Measurements from ENCODE around the gene YWHAH. TPM values are rescaled to one million over a fixed set of nuclear protein-coding genes. Genes with fewer than 3 reads are reported as not detected.

Gene YWHAH
- total RNA-seq, 1 donor from 2014 or later: 139 TPM

DNA sequence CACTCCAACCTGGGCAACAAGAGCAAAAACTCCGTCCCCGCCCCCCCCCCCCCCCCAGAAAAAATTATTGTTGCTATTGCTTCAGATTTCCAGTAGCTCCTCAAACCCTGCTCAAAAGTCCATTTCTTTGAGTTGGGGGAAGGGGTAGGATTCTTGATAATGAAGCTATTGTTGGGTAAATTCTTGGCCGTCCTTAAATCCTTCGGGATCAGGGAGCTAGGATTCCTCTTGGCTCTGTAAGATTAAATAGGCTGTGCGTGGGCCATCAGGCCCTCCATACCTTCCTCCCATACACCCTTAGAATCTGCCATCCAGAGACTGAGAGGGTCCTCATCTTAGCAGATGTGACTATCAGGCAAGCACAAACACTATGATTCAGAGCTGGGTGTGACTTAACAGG, 16.4 kb downstream of the YWHAH start:
- intact Hi-C loops (cut with DNase I): no loop called here

DNA sequence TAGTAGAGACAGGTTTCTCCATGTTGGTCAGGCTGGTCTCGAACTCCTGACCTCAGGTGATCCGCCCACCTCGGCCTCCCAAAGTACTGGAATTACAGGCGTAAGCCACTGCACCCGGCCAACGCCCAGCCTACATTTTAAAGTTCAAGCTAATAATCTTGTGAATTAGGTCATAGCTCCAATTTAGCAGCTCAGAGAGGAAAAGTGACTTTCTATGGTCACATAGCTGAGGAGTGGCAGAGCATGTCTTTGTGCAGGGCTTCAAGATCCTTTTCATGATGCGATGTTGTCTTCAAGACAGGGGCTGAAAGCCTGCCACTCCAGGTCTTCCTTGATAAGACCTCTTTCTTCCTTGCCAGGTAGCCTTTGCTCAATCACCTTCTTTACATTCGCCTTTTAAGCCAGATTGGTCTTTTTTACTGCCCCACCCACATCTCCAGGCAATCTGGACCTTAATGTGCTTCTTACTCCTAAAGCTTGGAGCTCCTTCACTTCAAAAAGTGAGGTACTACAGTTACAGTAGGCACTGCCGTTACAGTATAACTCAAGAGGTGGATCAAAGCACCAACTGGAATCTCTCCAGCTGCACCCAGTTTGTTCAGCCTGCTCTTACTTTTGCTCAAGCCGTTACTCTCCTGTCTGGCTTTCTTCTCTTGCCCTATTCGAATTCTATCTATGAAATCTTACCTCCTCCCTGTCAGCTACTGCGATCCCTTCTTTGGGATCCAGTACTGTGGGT, 18.2 kb downstream of the YWHAH start:
- intact Hi-C loops (cut with DNase I): no loop called here
- Histone ChIP-seq H3K36me3 (peaks cover 8 to 12% of the 10 kb centered on the region in 2 donors), H3K27ac (no peak overlapping the region), H3K9me3 (no peaks in the 10 kb centered on the region), H3K27me3 (no peaks in the 10 kb centered on the region), H3K4me1 (no peaks in the 10 kb centered on the region), H3K4me3 (no peak overlapping the region)
- TF ChIP-seq, protein P1, sequence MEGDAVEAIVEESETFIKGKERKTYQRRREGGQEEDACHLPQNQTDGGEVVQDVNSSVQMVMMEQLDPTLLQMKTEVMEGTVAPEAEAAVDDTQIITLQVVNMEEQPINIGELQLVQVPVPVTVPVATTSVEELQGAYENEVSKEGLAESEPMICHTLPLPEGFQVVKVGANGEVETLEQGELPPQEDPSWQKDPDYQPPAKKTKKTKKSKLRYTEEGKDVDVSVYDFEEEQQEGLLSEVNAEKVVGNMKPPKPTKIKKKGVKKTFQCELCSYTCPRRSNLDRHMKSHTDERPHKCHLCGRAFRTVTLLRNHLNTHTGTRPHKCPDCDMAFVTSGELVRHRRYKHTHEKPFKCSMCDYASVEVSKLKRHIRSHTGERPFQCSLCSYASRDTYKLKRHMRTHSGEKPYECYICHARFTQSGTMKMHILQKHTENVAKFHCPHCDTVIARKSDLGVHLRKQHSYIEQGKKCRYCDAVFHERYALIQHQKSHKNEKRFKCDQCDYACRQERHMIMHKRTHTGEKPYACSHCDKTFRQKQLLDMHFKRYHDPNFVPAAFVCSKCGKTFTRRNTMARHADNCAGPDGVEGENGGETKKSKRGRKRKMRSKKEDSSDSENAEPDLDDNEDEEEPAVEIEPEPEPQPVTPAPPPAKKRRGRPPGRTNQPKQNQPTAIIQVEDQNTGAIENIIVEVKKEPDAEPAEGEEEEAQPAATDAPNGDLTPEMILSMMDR (IDR thresholded peaks at IDR 0.05): no peak
- DNase-seq (ENCODE audit: low spot score in 2 of 2): no peak

More for the DNA sequence above, 16.4 kb downstream of the YWHAH start:
- Histone ChIP-seq H3K36me3 (peaks cover 21 to 30% of the 10 kb centered on the region in 2 donors), H3K27me3 (no peaks in the 10 kb centered on the region), H3K4me3 (no peak overlapping the region), H3K4me1 (no peaks in the 10 kb centered on the region), H3K27ac (no peak overlapping the region), H3K9me3 (no peaks in the 10 kb centered on the region)
- DNase-seq (ENCODE audit: low spot score in 2 of 2): no peak
- TF ChIP-seq, protein P1 (IDR thresholded peaks at IDR 0.05): no peak

DNA sequence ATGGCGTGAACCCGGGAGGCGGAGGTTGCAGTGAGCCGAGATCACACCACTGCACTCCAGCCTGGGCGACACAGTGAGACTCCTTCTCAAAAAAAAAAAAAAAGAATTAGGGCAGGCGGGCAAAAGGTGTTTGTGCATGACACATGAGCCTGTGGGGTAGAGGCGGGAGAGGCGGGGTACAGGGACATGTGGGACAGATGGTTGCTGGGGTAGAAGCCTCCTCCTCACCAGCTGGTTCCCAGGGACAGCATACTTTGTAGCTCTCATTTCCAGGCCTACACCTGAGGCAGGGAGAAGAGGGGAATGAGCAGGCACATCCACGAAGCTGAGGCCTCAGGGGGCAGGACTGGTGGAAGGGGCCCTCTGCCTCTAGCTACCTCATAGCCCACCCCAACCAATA, 23.7 kb downstream of the YWHAH start:
- Histone ChIP-seq H3K9me3 (no peaks in the 10 kb centered on the region), H3K27me3 (no peaks in the 10 kb centered on the region), H3K4me1 (peaks cover 4 to 9% of the 10 kb centered on the region in 2 donors), H3K4me3 (no peak overlapping the region), H3K36me3 (no peaks in the 10 kb centered on the region), H3K27ac (no peak overlapping the region)
- intact Hi-C loops (cut with DNase I): no loop called here
- TF ChIP-seq, protein P1 (IDR thresholded peaks at IDR 0.05): no peak
- DNase-seq (ENCODE audit: low spot score in 2 of 2): no peak

DNA sequence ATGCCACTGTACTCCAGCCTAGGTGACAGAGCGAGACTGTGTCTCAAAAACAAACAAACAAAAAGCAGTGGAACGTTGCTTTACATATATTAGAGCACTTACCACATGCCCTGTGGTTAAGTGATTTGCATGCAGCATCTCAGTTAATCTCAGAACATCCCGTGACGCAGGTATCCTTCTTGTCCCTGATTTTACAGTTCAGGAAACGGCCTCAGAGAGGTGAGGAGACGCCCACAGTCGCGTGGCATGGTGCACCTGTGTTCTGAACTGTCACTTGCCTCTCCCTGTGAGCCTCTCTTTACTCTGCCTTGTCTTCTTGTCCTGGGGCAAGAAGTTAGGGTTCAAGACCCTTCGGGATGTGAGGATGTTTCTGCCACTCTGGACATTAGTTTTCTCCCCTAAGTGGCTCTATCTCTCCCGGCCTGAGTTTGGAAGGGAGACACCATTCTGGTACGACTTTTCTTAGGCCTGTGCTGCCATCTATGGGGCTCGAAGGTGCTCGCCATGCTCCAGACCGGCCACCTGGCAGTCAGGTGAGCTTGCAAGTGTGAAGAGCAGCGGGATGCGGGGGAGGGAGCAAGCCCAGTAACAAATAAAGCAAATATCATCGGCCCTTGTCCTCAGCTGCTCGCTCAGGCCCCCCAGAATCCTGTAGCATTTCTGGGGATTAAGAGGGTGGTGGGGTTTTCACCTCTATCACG, 25.6 kb downstream of the YWHAH start:
- Histone ChIP-seq H3K9me3 (no peaks in the 10 kb centered on the region), H3K27ac (no peak overlapping the region), H3K27me3 (no peaks in the 10 kb centered on the region), H3K36me3 (no peaks in the 10 kb centered on the region), H3K4me1 (peaks cover 4 to 9% of the 10 kb centered on the region in 2 donors), H3K4me3 (peak overlapping the region; percentile 51 to 57)
- intact Hi-C loops (cut with DNase I): loop anchor here (1.0 to 5.0 kb wide), 5 partner anchors 17 to 505 kb away; partner anchors contain the start of genes FBXO7 and YWHAH
- TF ChIP-seq, protein P1 (IDR thresholded peaks at IDR 0.05): peak; percentile 14 to 49 (median 43)
- no peak for DNase-seq (ENCODE audit: low spot score in 2 of 2)

DNA sequence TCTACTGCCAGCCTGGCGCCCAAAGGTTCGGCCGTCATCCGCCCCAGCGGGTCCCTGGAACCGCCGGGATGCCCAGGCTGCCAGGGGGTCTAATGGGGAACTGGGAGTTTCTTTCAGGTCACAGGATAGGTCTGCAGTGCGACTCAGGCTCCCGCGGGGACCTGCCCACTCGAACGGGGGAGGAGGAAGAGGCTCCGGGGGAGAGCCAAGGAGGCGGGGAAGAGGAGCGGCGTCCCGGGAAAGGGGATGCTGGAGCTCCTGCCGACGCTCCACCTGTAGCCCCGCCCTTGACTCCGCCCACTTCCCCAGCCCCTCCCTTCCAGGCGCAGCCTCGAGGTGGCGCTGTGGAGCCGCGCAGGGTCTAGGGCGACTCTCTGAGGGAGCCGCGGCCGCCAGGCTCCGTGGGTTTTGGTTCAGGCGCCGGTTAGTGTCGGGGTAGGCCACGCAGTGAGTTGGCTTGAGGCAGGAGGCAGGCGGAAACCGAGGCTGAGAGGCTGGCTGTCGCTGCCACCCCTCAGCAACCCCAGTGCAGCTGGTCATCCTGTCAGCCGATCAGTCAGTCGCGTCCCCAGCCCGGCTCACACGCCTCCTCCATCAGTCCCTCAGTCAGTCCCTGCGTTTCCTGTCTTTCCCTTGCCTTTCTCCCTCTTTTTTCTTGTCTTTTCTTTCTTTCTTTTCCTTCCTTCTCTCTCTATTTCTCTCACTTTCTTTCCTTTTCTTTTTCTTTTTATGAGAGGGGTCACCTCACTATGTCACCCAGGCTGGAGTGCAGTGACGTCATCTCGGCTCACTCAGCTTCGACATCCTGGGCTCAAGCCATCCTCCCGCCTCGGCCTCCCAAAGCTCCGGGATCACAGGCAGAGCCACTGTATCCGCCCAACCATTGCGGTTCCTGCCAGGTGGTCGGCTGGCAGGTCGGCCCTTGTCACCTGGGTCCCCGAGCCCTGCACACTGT, 26.4 kb downstream of the YWHAH start:
- intact Hi-C loops (cut with DNase I): loop anchor here (1.0 to 5.0 kb wide), 5 partner anchors 18 to 504 kb away; partner anchors contain the start of genes FBXO7 and YWHAH
- DNase-seq (ENCODE audit: low spot score in 2 of 2): peak in 1 of 2 donors; percentile 90
- peak overlapping the region; percentile 8 to 16 for H3K27ac ChIP-seq
- H3K9me3 ChIP-seq: no peaks in the 10 kb centered on the region
- peak overlapping the region; percentile 51 to 57 for H3K4me3 ChIP-seq
- TF ChIP-seq, protein P1 (IDR thresholded peaks at IDR 0.05): peak; percentile 82 to 94 (median 94)
- no peaks in the 10 kb centered on the region for H3K36me3 ChIP-seq
- H3K4me1 ChIP-seq: peaks cover 4 to 9% of the 10 kb centered on the region in 2 donors
- H3K27me3 ChIP-seq: no peaks in the 10 kb centered on the region
